ENCODE measurements around the gene CFAP46.
"Not testable (repeated sequence)": the region's sequence is repeated elsewhere in the genome, so short reads cannot be mapped to it uniquely, and the experiment has no call there.

Gene CFAP46

GRCh38 chr10:132929953-132930548, 12.3 kb downstream of the CFAP46 start:
- no peak for DNase-seq

GRCh38 chr10:132929480-132929879, 12.9 kb downstream of the CFAP46 start:
- no peak for DNase-seq

GRCh38 chr10:132928261-132928660, 14.1 kb downstream of the CFAP46 start:
- no peak for DNase-seq

- no peak for DNase-seq
Observed at GRCh38 chr10:132927824-132928223, 14.5 kb downstream of the CFAP46 start.

DNA sequence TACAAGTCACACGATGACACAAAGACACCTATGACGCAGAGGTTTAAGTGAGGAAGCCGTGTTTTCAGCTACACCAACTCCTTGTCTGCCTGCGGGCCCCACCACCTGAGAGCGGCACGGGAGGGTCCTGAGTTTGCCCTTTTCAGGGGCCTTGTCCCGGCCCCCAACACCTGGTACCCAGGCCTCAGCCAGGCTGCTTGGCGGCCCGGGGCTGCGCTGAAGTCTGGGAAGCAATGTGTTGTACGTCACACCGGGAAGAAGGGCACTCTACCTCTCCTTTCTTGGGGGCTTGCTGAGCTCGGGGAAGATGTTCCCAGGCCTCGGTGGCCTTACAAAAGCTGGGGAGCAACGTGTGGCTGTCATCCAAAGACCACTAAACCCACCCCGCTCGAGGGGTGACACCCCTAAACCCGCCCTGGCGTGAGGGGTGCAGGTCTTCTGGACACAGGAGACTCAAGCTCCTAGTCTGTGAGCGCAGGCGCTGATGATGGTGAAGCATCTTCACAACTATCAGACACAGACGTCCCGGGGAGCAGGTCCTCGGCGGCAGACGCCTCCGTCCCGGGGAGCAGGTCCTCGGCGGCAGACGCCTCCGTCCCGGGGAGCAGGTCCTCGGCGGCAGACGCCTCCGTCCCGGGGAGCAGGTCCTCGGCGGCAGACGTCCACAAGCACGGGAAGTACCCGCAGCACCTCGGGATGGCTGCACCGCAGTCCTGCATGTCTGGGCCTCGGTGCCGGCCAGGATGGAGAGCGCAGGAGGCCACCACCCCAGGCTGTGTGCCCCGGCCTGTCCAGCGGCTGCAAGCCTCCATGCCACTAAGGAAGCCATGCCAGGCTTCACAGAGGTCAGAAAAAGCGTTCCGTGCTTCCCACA, 15.4 kb downstream of the CFAP46 start:
- DNase-seq = no peak

GRCh38 chr10:132926070-132926469, 16.3 kb downstream of the CFAP46 start:
- no peak for DNase-seq

DNA sequence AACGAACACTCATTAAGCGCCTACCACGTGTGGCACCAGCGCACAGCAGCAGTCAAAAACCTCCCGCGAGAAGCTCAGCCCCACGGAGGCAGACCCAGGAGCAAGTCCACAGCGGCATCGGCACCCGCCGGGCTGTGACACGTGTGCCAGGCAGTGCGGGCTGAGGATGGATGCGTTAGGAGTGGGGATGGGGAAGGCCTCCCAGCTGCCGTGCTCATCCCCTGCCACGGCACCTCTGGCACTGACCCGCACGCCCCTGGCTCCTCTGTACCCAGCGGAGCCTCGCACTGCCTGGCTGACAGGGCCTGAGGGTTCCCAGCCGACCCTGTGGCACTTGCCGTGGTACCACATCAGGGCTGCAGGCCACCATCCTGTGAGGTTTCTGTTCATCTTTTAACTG, 16.8 kb downstream of the CFAP46 start:
- DNase-seq = no peak

- no peak for DNase-seq
Observed at GRCh38 chr10:132925071-132925561, 17.3 kb downstream of the CFAP46 start.

GRCh38 chr10:132924046-132924952, 18.1 kb downstream of the CFAP46 start:
- no peak for DNase-seq

- DNase-seq = not testable (repeated sequence)
Observed at GRCh38 chr10:132923384-132923783, 19.0 kb downstream of the CFAP46 start.

- no peak for DNase-seq
Observed at GRCh38 chr10:132922872-132923271, 19.5 kb downstream of the CFAP46 start.

DNA sequence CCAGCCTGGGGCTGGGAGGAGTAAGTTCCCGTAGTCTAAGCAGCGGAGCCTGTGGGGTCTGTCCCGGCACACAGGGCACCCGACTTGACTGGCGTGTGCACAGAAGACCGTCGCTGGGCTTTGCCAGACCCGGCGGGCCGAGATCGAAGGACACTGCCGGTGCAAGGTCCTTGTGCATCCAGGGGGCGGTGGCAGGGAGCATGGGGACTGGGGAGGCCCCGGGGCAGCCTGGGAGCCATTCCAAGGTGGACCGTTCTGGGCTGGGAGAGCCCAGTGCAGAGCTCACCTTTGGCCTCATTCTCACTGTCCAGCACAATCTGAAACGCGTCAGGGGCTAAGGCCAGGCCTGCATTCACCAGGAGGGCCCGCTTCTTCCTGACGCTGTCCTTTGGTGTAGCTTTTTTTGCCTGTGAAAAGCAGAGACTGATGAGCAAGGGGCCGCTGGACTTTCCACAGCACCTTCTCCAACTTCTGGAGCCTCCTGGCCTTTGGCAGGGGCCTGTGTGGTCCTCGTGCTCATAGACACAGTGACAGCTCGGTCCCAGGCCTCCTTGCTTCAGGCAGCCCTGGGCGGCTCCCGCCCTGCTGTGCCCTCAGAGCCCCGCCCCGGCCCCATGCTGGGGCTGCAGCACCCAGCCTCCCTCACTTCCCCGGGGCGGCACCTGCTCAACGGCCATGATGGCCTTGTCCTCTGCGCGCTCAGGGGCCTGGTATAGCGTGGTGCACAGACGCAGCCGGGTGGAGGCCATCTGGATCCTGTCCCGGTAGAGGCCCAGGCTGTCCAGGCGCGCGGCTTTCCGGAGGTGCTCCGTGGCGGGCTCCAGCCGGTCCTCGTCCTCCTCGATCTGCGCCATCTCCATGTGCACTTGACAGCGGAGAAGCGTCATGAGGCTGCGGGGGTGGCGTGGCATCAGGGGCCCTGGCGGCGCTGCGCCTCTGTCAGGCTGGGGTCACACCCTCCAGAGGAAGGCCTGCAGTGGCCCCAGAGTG, 20.3 kb downstream of the CFAP46 start:
- no peak for DNase-seq

DNA sequence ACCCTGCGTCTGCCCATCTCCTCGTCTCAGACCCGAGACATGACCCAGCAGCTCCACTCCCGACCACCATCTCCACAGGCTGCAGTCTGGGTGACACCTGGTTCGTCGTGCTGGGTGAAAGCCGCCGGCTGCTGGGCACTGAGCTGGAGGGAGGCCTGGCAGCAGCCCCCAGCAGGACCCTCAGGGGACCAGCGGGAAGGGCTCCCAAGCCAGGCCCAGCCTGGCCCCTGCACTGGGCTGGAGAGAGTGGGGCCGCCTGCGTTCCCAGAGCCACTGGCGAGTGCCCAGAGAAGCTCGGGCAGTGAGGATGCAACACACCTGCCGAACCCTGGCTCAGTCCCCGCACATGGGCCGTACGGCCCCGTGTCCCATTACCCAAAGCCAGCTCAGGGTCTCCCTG, 21.3 kb downstream of the CFAP46 start:
- DNase-seq = no peak

GRCh38 chr10:132920101-132920925, 22.1 kb downstream of the CFAP46 start:
- no peak for DNase-seq

- DNase-seq = no peak
Observed at GRCh38 chr10:132919374-132920100, 22.8 kb downstream of the CFAP46 start.

DNA sequence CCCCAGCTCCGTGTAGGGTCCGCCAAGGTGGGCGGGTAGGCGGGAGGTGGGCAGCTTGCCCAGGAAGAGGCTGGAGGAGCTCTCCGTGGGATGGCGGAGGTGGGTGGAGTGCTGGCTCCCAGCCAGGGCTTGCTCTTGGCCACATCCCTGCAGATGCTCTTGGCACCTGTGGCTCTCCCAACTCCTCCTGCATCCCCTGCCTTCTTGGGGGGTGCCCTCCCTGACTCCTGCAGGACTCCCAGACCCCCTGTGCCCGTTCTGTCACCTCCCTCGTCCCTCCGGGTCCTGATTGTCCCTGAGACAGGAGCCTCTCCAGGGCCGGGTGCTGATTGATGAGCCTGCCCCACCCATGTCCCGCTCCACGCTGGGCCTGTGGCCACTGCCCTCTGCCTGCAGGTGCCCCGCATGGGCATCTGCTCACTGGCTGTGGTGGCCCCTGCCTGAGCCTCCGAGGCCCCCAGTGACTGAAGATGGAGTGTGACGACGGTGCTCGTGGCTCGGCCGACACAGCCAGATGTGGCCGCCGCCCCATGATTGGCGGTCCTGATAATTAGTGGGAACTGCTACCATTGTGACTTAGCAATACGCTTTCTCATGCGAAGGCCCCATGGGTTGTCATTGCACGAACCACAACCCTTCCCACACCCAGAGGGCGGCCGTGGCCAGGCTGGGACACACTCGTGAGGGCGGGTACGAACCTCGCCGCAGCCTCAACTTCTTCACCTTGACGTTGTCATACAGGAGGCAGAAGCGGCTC, 23.6 kb downstream of the CFAP46 start:
- DNase-seq = peak in 1 of 56 donors; percentile 27

DNA sequence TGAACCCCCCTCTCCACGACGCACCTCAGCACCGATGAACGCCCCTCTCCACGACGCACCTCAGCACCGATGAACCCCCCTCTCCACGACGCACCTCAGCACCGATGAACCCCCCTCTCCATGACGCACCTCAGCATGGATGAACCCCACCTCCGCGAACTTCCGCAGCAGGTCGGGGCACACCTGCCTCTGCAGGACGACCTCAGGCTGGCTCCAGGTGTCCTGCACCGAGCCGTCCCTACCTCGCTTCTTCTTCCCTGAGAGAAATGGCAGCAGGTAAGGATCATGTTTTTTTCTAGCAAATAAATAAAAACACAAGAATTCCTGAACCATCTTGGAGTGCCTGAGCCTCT, 24.1 kb downstream of the CFAP46 start:
- DNase-seq = no peak

All from amygdala (tissue), 56 donors.